Suppressor macrophage treated with lipopolysaccharide for 1 hour (primary cell): ENCODE data around the gene GPRC5B.

Experiments
- DNase-seq, 3 donors: peaks; one replicate each; pipeline ENCODE4 v3.0.0-alpha.2; 2020 to 2022

The GPRC5B gene

DNA sequence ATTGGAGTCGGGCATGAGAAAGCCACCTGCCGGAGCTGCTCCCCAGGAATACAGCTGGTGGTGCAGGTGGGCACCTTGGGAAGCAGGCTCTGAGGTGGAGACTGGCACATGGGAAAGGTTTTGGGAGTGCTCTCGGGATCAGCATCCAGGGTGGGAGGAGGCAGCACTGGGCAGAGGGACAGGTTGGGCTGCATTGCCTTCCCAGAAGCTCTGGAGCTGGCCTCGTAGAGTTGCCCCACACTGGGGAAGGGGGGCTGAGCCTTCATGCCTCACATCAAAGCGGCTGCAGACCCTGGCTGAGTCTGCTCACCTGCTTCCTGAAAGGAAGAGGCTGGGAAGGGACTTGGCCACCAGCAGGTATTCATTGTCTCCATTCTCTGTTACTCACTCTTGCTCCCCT lies 13.5 kb upstream of the GPRC5B start:
- DNase-seq, result no peak

DNA sequence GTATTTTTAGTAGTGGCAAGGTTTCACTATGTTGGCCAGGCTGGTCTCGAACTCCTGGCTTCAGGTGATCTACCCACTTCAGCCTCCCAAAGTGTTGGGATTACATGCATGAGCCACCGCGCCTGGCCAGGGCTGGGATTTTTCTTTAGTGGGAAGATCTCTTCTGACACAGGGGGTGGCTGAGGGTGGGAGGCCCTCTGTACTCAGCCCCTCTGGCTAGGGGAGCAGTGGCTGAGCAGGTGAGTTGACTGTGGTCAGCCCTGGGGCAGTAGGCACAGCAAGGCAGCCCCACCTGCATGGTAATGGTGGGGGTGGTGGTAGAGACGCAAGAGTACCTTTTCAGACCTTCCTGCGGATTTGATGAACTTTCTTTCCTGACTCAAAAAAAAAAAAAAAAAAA lies 12.3 kb upstream of the GPRC5B start:
- DNase-seq, result no peak

DNA sequence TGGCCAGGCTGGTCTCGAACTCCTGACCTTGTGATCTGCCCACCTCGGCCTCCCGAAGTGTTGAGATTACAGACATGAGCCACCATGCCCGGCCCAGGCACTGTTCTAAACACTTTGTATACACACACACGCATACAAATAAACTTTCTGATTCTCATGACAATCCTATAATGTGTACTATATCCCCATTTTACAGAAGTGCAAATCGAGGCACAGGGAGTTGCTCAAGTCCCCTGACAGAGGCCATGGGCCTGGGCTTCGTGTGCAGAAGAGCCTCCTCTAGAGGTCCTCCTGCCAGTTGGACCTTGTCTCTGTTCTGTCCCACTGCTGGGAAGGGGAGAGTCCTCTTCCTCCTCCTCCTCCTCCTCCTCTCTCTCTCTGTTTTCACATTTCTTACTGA lies 9.9 kb upstream of the GPRC5B start:
- DNase-seq, result no peak

GRCh38 chr16:19892902-19893301 lies 8.3 kb upstream of the GPRC5B start:
- no peak for DNase-seq

- no peak for DNase-seq
Measured at GRCh38 chr16:19890901-19891300, 6.3 kb upstream of the GPRC5B start.

- peak; percentile 40 to 44 (median 43) for DNase-seq
Measured at GRCh38 chr16:19888834-19889233, 4.2 kb upstream of the GPRC5B start.

DNA sequence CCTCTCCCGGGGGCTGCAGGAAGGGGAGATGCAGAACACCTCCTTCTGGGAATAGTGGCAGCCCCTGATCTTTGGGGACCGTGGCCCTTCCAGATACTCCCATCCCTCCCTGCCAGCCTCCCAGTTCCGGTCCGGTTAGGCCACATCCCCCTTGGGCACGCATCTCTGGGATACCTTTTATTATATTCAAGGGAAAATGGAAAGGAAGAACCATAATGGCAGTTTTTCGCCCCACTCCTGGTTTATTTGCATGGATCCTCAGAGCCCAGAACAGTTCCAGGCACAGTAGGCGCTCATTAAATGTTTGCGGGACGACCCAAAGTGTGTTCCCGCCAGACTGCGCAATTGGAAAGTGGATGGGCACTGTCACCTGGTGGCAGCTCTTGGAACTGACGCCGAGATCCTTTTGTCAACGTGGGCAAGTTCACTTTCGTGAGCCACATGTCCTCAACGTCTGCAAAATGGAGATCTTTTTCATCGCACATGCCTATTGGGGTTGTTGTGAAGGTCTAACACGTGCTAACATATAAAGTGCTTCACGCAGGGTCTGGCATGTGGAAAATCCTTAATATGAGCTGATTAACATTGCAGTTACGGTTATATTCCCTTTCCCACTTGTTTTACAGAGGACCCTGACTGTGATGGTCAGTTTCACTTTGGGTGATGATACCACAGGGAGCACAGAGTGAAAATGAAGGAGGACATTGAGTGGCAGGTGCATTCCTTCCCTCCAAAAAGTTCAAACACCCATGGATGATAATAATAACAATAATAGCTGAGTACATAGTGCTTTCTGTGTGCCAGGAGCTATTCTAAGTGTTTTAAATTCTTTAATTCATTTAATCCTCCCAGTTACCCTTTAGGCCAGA lies 1.7 kb upstream of the GPRC5B start:
- DNase-seq, result peak; percentile 80 to 84 (median 82)

DNA sequence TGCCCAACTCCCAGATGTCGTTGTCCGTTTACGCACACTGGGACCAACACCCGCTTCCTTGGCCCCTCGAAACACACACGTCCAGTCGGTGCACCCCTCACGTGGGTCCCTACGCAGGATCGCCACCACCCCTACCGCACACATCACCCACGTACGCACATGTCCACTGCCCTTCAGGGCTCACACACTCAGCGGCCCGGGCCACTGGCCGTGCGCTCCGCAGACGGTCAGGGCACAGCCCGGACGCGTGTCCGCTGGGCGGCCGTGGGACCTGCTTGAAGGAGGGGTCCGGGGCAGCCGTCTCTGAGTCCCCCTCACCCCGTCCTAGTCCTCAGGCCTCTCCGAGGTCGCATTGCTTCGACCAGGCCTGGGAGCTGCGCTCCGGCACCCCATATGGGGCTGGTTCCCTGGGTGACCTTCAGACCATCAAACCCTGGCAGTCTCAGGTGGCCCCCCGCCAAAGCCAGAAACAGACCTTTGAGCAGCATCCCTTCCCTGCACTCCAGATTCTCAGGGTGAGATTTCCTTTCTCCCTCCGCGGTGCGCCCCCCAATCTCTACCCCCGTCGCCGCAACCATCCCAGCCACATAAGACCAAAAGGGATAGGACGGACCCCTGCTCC lies 914 bp upstream of the GPRC5B start:
- DNase-seq, result peak in 2 of 3 donors; percentile 15 to 39

DNA sequence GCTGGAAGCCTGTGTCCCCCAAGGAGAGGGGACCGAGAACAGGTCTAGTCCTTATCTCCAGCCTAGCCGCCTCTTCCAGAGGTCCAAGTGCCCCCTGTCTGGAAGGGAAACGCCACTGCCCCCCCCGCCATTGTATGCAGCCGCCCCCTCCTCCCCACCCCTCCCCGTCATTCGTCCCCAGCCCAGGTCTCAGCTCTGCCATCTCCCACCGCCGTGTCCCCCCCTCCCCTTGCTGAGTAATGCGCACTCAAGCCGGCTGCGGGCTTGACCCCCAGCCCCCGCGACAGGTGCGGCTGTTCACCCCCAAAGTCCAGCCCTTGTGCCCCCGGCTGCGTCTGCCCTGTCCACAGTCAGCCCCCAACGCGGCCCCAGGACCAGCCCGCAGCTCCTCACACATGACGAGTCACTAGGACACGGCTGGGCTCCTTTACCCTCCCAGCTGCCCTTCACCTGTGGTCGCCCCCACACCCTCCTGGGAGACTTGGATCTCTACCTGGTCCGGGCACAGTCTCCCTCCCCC lies 622 bp downstream of the GPRC5B start:
- DNase-seq, result no peak

- peak in 1 of 3 donors; percentile 14 for DNase-seq
Measured at GRCh38 chr16:19883296-19883965, 1.2 kb downstream of the GPRC5B start.

DNA sequence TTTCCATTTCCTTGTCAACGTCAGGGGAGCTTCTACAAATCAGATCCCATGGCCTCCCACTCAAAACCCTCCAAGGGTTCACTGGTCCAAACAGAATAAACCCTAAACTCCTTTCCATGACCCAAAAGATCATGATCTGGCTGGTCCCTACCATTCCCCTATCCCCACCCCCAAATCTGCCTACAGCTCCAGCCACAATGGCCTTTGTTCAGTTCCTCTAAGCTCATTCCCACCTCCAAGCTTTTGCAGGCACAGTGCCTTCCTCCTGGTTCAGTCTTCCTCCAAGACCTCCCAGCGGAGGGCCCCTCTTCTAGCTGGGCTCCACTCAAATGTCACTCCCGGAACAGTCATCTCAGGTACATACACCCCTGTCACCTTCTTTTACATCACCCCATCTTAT lies 2.0 kb downstream of the GPRC5B start:
- DNase-seq, result no peak

DNA sequence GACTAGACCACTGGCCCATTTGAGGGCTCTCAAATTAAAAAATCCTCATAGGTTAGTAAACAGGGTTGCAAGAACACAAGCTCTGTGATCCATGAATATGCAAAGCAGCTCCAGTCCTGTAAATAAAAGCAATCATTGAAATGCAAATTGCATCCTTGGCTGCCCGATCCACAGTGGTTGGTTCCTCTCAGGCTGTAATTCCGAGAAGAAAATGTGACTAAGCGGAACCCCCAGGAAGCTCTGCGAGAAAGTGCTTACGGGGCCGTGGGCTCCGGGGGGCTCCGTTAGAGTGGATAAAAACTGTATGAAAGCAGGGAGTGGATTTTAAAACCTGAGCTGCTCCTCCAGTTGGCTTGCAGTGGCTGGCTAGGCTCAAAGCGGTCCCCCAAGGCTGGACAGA lies 2.5 kb downstream of the GPRC5B start:
- no peak for DNase-seq

DNA sequence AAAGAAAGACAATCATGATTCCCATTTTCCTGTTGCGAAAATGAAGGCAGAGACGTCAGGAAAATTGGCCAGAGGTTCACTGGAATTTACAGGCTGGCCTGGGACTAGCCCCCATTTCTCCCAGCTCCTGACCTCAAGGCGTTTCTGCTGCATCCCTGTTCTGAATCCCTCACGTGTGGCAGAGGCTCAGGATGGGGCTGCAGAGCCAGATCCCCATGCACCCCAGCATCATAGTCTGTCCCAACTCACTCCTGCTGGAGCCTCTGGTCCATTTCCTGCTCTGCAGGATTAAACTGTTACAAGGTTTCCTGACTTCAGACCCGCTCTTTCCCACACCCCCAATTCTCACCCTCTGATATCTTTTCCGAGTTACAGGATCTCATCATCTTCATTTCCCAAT lies 2.9 kb downstream of the GPRC5B start:
- DNase-seq, result no peak

- no peak for DNase-seq
Measured at GRCh38 chr16:19881028-19881427, 3.6 kb downstream of the GPRC5B start.

- no peak for DNase-seq
Measured at GRCh38 chr16:19879241-19879792, 5.3 kb downstream of the GPRC5B start.

DNA sequence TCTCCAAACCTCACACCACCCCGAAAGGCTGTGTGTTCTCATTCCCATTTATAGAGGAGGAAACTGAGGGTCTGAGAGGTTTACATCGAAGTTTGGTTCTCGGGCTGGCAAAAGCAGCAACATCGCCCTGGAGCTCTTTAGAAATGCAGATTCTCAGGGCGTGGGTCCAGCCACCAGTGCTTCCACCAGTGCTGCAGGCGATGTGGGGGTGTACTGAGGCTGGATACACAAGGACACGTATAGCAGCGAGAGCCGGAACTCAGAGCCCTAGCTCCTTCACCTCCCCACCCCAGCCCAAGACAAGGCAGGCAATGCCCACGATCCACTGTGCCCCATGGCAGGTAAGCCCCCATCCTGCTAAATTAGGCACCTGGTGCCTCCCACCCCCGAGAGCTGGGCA lies 5.9 kb downstream of the GPRC5B start:
- no peak for DNase-seq

DNA sequence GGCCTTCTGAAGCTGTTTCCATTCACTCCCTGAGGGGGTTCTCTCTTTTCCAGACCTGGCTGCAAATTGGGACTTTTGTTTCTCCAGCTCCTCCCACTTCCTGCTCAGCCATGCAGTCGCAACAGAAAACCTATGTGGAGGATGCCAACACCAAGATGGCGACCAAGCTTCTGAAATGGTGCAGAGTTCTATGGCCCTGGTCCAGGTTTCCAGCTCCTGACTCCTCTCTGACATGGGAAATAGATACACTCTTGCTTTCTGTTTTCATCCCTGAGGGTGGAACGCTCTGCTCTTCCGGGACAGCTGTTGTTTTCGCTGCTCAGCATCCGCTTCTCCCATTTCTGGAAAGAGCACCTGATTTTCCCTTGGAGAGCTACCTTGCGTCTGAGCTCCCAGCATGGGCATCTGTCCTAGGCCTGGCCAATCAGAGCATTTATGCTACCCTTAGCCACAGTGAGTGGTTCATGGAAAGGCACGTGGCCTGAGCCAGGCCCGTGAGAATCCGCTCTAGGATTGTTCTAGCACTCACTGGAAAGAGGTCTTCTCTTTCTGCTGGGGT lies 8.1 kb downstream of the GPRC5B start:
- DNase-seq, result no peak

DNA sequence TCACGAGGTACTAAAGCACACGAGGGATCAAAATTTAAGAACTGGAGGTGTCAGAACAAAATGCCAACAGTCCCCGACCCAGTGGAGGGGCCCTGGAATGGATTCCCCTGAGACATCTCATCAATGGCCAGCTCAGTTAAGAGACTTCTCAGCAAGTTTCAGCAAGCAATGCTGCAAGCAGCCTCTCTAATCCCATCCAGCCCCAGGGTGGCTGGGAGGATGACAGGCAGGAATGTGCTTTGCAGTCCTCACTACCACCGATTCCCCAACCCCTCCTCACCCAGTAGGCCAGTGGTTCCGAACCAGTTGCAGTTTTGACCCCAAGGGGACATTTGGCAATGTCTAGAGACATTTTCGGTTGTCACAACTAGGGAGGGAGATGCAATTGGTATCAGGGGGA lies 8.7 kb downstream of the GPRC5B start:
- DNase-seq, result no peak

GRCh38 chr16:19874851-19875546 lies 9.6 kb downstream of the GPRC5B start:
- DNase-seq, result no peak

DNA sequence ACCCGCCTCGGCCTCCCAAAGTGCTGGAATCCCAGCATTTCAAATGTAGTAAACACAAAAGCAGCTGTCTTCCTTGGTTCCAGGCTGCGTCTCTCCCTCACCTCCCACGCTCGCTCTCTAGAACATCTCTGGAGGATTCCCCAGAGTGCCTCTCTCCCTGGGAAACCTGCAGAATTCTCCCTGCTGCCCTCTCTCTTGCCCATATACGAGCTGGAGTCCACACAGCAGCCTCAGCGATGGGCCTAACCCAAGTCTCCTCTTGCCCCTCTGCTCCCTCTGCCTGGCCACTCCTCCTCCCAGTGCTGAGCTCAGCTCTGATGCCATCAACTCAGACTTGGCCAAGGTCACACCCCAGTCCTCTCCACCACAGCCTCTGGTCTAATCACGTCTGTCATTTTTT lies 10.6 kb downstream of the GPRC5B start:
- DNase-seq, result no peak

DNA sequence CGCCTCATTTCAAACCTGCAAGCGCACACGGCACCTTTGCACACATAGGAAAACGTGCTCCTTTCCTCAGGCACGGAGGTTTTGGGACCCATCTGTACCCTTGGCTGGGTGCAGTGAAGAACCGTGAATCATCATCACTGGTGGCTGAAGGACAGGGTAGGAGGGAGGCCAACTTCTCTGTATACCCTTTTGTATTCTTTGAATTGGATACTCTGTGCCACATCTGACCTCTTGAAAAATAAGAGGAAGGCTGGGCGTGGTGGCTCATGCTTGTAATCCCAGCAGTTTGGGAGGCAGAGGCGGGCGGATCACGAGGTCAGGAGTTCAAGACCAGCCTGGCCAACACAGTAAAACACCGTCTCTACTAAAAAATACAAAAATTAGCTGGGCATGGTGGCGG lies 11.7 kb downstream of the GPRC5B start:
- no peak for DNase-seq

- no peak for DNase-seq
Measured at GRCh38 chr16:19872179-19872863, 12.3 kb downstream of the GPRC5B start.
